Measurements from ENCODE around the gene ARL2BP. TPM values are rescaled to one million over a fixed set of nuclear protein-coding genes. Genes with fewer than 3 reads are reported as not detected.

ARL2BP gene
- total RNA-seq, 1 donor from 2014 or later: 62.6 TPM

GRCh38 chr16:57289391-57290257, 44.6 kb downstream of the ARL2BP start:
- Mint-ChIP-seq H3K36me3 (ENCODE audit: low read depth) (no peaks in the 10 kb centered on the region), H3K4me1 (peaks cover 13% of the 10 kb centered on the region), H3K4me3 (no peak overlapping the region), H3K27me3 (ENCODE audit: low read depth) (peaks cover 16% of the 10 kb centered on the region), H3K27ac (ENCODE audit: unreplicated experiment) (no peak overlapping the region), H3K9me3 (no peaks in the 10 kb centered on the region)
- no peak for TF ChIP-seq CTCF (conservative IDR thresholded peaks at IDR 0.05)
- DNase-seq (ENCODE audit: low read depth, low spot score): no peak

- peaks cover 3% of the 10 kb centered on the region for H3K27me3 Mint-ChIP-seq (ENCODE audit: low read depth)
- H3K27ac Mint-ChIP-seq (ENCODE audit: unreplicated experiment): no peak overlapping the region
- H3K4me3 Mint-ChIP-seq: peak overlapping the region; percentile 78
- TF ChIP-seq CTCF (conservative IDR thresholded peaks at IDR 0.05): no peak
- H3K9me3 Mint-ChIP-seq: no peaks in the 10 kb centered on the region
- no peaks in the 10 kb centered on the region for H3K36me3 Mint-ChIP-seq (ENCODE audit: low read depth)
- no peak for DNase-seq (ENCODE audit: low read depth, low spot score)
- peaks cover 3% of the 10 kb centered on the region for H3K4me1 Mint-ChIP-seq
Observed at GRCh38 chr16:57297856-57298255, 52.8 kb downstream of the ARL2BP start.

- H3K27ac Mint-ChIP-seq (ENCODE audit: unreplicated experiment): no peak overlapping the region
- H3K36me3 Mint-ChIP-seq (ENCODE audit: low read depth): no peaks in the 10 kb centered on the region
- H3K27me3 Mint-ChIP-seq (ENCODE audit: low read depth): peaks cover 3% of the 10 kb centered on the region
- H3K4me1 Mint-ChIP-seq: peaks cover 3% of the 10 kb centered on the region
- peak; percentile 47 for DNase-seq (ENCODE audit: low read depth, low spot score)
- no peaks in the 10 kb centered on the region for H3K9me3 Mint-ChIP-seq
- no peak overlapping the region for H3K4me3 Mint-ChIP-seq
- TF ChIP-seq CTCF (conservative IDR thresholded peaks at IDR 0.05): no peak
Observed at GRCh38 chr16:57299009-57299718, 54.1 kb downstream of the ARL2BP start.

GRCh38 chr16:57299719-57300386, 54.8 kb downstream of the ARL2BP start:
- TF ChIP-seq CTCF (conservative IDR thresholded peaks at IDR 0.05): peak; percentile 59
- DNase-seq (ENCODE audit: low read depth, low spot score): peak; percentile 84
- Mint-ChIP-seq H3K27me3 (ENCODE audit: low read depth) (peaks cover 3% of the 10 kb centered on the region), H3K27ac (ENCODE audit: unreplicated experiment) (no peak overlapping the region), H3K9me3 (no peaks in the 10 kb centered on the region), H3K4me3 (no peak overlapping the region), H3K4me1 (peaks cover 3% of the 10 kb centered on the region), H3K36me3 (ENCODE audit: low read depth) (no peaks in the 10 kb centered on the region)

- Mint-ChIP-seq H3K36me3 (ENCODE audit: low read depth) (no peaks in the 10 kb centered on the region), H3K27ac (ENCODE audit: unreplicated experiment) (no peak overlapping the region), H3K4me3 (no peak overlapping the region), H3K4me1 (peaks cover 3% of the 10 kb centered on the region), H3K27me3 (ENCODE audit: low read depth) (peaks cover 3% of the 10 kb centered on the region), H3K9me3 (no peaks in the 10 kb centered on the region)
- DNase-seq (ENCODE audit: low read depth, low spot score): peak; percentile 99
- TF ChIP-seq CTCF (conservative IDR thresholded peaks at IDR 0.05): peak; percentile 98
Observed at GRCh38 chr16:57300387-57301125, 55.5 kb downstream of the ARL2BP start.

Measured in neural crest cell (in vitro differentiated cells).